Endothelial cell of umbilical vein (primary cell): ENCODE results near the gene FBH1. TPM values are rescaled to one million over a fixed set of nuclear protein-coding genes. Genes with fewer than 3 reads are reported as not detected.

Experiments used
- BruUV-seq: library from RNA; stranded (reverse); fragments of 400-500 nt; replicated peaks from 2 replicates; lab custom pipeline; 2021; lab: Mats Ljungman, UMichigan
- CTCF ChIA-PET: fragments of 300-600, 350-600 bp; sonication (Branson Sonifier 250); formaldehyde crosslinking; loops from one replicate; lab custom pipeline; 2021; ENCODE audit warnings: antibody characterized with exemption, inconsistent platforms; lab: Charles Lee
- POLR2A ChIA-PET: fragments of 300-600, 350-600 bp; sonication (Branson Sonifier 250); formaldehyde crosslinking; loops from one replicate; lab custom pipeline; 2021; ENCODE audit warnings: antibody characterized with exemption, inconsistent platforms; lab: Charles Lee
- DNase-seq: peaks from one replicate; pipeline ENCODE4 v3.0.0-alpha.2; 2011; ENCODE audit warnings: low read depth, low spot score
- FAIRE-seq: peaks from 2 replicates; lab custom pipeline; 2011; peaks lifted over from hg19 to GRCh38; lab: Jason Lieb, UNC
- H2AFZ ChIP-seq: 2 replicates; pipeline ENCODE4 v1.6.0; 2012; ENCODE audit warnings: low read depth, low read length, control low read depth, inconsistent platforms
- H3K27ac ChIP-seq: 2 replicates; pipeline ENCODE4 v1.5.1; 2011; ENCODE audit warnings: low read depth, mild to moderate bottlenecking, control low read depth, low read length, moderate library complexity; ENCODE audit not compliant: insufficient read depth
- H3K27me3 ChIP-seq, 2 experiments: 2 replicates each; pipeline versions ENCODE4 v1.6.0 to v1.6.1; 2011; ENCODE audit warnings: low read length in 2 of 2, mixed read lengths in 1 of 2; ENCODE audit not compliant: control insufficient read depth in 2 of 2, insufficient read depth in 2 of 2
- H3K36me3 ChIP-seq, 2 experiments: 2 replicates in 1 of 2; 3 replicates in 1 of 2; pipeline ENCODE4 v1.5.1; 2011; ENCODE audit warnings: low read length in 2 of 2, mild to moderate bottlenecking in 1 of 2, moderate library complexity in 1 of 2; ENCODE audit not compliant: control insufficient read depth in 2 of 2, insufficient read depth in 2 of 2; ENCODE audit errors: extremely low read depth in 1 of 2
- H3K4me1 ChIP-seq: 3 replicates; pipeline ENCODE4 v1.5.1; 2011; ENCODE audit warnings: mild to moderate bottlenecking, low read length; ENCODE audit not compliant: control insufficient read depth, insufficient read depth; ENCODE audit errors: extremely low read depth
- H3K4me2 ChIP-seq: 2 replicates; pipeline ENCODE4 v1.6.1; 2011; ENCODE audit warnings: low read length, control low read depth, mixed read lengths; ENCODE audit not compliant: insufficient read depth
- H3K4me3 ChIP-seq, 3 experiments: fragments of 200-600 bp in 1 of 3; sonication (generic), shearing (Covaris generic) in 1 of 3; replicated peaks in 1 of 3; 2 replicates each; pipeline ENCODE4 v1.5.1; 2011 to 2016; ENCODE audit warnings: control low read depth in 3 of 3, low read length in 3 of 3, mild to moderate bottlenecking in 2 of 3, inconsistent platforms in 1 of 3, low read depth in 1 of 3, moderate library complexity in 1 of 3; ENCODE audit not compliant: insufficient read depth in 1 of 3
- H3K79me2 ChIP-seq: 2 replicates; pipeline ENCODE4 v1.6.0; 2012; ENCODE audit warnings: low read length, inconsistent platforms; ENCODE audit not compliant: control insufficient read depth, insufficient read depth
- H3K9ac ChIP-seq: replicated peaks from 2 replicates; pipeline ENCODE3; 2011; ENCODE audit warnings: low read length, control low read depth; ENCODE audit not compliant: insufficient read depth; ENCODE audit errors: extremely low read depth
- H3K9me1 ChIP-seq: replicated peaks from 3 replicates; pipeline ENCODE4 v1.6.0; 2011; ENCODE audit warnings: mild to moderate bottlenecking, low read length; ENCODE audit not compliant: control insufficient read depth, insufficient read depth; ENCODE audit errors: extremely low read depth
- H3K9me3 ChIP-seq: replicated peaks from 2 replicates; pipeline ENCODE4 v1.5.1; 2012; ENCODE audit warnings: low read length, inconsistent platforms; ENCODE audit not compliant: control insufficient read depth, insufficient read depth
- H4K20me1 ChIP-seq: replicated peaks from 2 replicates; pipeline ENCODE3; 2011; ENCODE audit warnings: mild to moderate bottlenecking, low read length; ENCODE audit not compliant: control insufficient read depth, insufficient read depth; ENCODE audit errors: extremely low read depth
- EZH2 ChIP-seq: IDR thresholded peaks from 2 replicates; pipeline ENCODE4 v1.6.1; 2012; ENCODE audit warnings: borderline replicate concordance, low read depth, mild to moderate bottlenecking, moderate library complexity, low read length, inconsistent platforms; ENCODE audit not compliant: severe bottlenecking
- FOS ChIP-seq: IDR thresholded peaks from 2 replicates; pipeline ENCODE4 v1.6.1; 2011; ENCODE audit warnings: mild to moderate bottlenecking, low read length, moderate library complexity, borderline replicate concordance; ENCODE audit not compliant: insufficient read depth
- GATA2 ChIP-seq: IDR thresholded peaks from 2 replicates; pipeline ENCODE4 v1.7.0; 2011; ENCODE audit warnings: low read depth, mild to moderate bottlenecking, moderate library complexity, mixed read lengths, low read length; ENCODE audit not compliant: insufficient read length, insufficient read depth
- JUN ChIP-seq: IDR thresholded peaks from 2 replicates; pipeline ENCODE4 v1.6.1; 2011; ENCODE audit warnings: borderline replicate concordance, low read depth; ENCODE audit not compliant: insufficient read length, insufficient read depth
- MYC ChIP-seq: IDR thresholded peaks from one replicate; pipeline ENCODE4 v1.6.1; 2011; ENCODE audit warnings: mild to moderate bottlenecking, low read depth, low read length
- POLR2A ChIP-seq: IDR thresholded peaks from 2 replicates; pipeline ENCODE4 v1.6.1; 2012; ENCODE audit warnings: low read depth, mild to moderate bottlenecking, control low read depth, low read length
- POLR2AphosphoS5 ChIP-seq: IDR thresholded peaks from 2 replicates; pipeline ENCODE4 v1.6.1; 2012; ENCODE audit warnings: low read depth, mild to moderate bottlenecking, control low read depth, low read length, moderate library complexity; ENCODE audit not compliant: insufficient read depth
- dilution Hi-C: fragments of 300-500 bp; cut with MboI; formaldehyde crosslinking; loops from one replicate; pipeline ENCODE4 v1.15.0; 2019; ENCODE audit warnings: low sequenced_read_pairs; ENCODE audit not compliant: extremely low pct_ligation_motif_present
- intact Hi-C: fragments of 100-400 bp; cut with micrococcal nuclease; formaldehyde crosslinking; loops from one replicate; pipeline ENCODE4 v1.10.0; 2022
- polyA plus RNA-seq, 4 experiments: library from polyadenylated mRNA; depleted of rRNA in 3 of 4; stranded (reverse) in 3 of 4; unstranded in 1 of 4; fragments of >200 nt; gene quantifications; 2 replicates each; pipeline versions ENCODE4 v1.2.1 to v1.2.3, GENCODE V29; 2011 to 2012; ENCODE audit warnings: missing spikeins in 1 of 4
- total RNA-seq: library from RNA; stranded (reverse); gene quantifications from 2 replicates; pipeline ENCODE4 v1.2.3, GENCODE V29; 2021
- TF ChIP-seq, protein P1 (sequence below), 2 donors: IDR thresholded peaks; 1 replicate in 1 of 2; 2 replicates in 1 of 2; pipeline ENCODE4 v1.5.1; 2011; ENCODE audit warnings: low read length in 2 of 2, mild to moderate bottlenecking in 2 of 2, moderate library complexity in 2 of 2, control low read depth in 1 of 2, inconsistent platforms in 1 of 2, low read depth in 1 of 2; ENCODE audit not compliant: insufficient read depth in 1 of 2; ENCODE audit errors: extremely low read depth in 1 of 2
- TF ChIP-seq, protein P2 (sequence below): IDR thresholded peaks from 2 replicates; pipeline ENCODE4 v1.6.1; 2011; ENCODE audit not compliant: insufficient read depth, insufficient read length

FBH1 gene
- total and polyA plus RNA-seq, 2 donors (not counting 3 experiments of a cell fraction or from before 2014, with no cell fraction given): 71.4 to 97.0 TPM

DNA sequence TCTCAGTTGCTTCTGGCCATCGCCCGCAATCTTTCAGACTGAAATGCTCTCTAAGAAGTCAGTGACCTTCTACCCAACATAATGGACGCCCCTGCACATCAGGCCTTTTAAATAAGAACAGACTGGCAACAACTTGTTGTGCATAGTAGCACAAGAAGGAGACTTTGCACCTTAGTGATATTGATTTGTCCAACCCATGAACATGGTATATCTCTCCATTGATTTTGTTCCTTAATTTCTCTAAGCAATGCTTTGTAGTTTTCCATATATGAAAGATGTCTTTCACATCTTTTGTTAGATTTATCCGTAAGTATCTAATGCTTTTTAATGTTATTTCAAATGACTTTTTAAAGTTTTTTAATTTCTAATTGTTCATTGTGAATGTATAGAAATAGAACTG lies 83.0 kb downstream of the FBH1 start:
- no TSS peak for BruUV-seq
- Histone ChIP-seq H3K9me3 (no peaks in the 10 kb centered on the region), H3K4me2 (no peak overlapping the region), H3K79me2 (peaks cover 48% of the 10 kb centered on the region), H3K27ac (no peak overlapping the region), H4K20me1 (no peaks in the 10 kb centered on the region), H3K27me3 (no peaks in the 10 kb centered on the region), H2AFZ (no peak overlapping the region), H3K4me3 (no peak overlapping the region), H3K9me1 (no peaks in the 10 kb centered on the region), H3K9ac (no peak overlapping the region), H3K4me1 (peaks cover 42% of the 10 kb centered on the region), H3K36me3 (peaks cover 0 to 2% of the 10 kb centered on the region in 2 experiments)
- TF ChIP-seq MYC (no peak), POLR2AphosphoS5 (no peak), EZH2 (no peak), GATA2 (no peak), FOS (no peak), JUN (no peak), POLR2A (no peak)
- TF ChIP-seq, protein P1, sequence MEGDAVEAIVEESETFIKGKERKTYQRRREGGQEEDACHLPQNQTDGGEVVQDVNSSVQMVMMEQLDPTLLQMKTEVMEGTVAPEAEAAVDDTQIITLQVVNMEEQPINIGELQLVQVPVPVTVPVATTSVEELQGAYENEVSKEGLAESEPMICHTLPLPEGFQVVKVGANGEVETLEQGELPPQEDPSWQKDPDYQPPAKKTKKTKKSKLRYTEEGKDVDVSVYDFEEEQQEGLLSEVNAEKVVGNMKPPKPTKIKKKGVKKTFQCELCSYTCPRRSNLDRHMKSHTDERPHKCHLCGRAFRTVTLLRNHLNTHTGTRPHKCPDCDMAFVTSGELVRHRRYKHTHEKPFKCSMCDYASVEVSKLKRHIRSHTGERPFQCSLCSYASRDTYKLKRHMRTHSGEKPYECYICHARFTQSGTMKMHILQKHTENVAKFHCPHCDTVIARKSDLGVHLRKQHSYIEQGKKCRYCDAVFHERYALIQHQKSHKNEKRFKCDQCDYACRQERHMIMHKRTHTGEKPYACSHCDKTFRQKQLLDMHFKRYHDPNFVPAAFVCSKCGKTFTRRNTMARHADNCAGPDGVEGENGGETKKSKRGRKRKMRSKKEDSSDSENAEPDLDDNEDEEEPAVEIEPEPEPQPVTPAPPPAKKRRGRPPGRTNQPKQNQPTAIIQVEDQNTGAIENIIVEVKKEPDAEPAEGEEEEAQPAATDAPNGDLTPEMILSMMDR (IDR thresholded peaks at IDR 0.05; ENCODE audit: extremely low read depth in 1 of 2, insufficient read depth in 1 of 2, low read depth in 1 of 2, low read length in 2 of 2): no peak
- TF ChIP-seq, protein P2, sequence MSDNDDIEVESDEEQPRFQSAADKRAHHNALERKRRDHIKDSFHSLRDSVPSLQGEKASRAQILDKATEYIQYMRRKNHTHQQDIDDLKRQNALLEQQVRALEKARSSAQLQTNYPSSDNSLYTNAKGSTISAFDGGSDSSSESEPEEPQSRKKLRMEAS: no peak
- dilution Hi-C loops (loop anchor here (25.0 kb wide), 1 partner anchor 114 kb away; the partner anchor contains the start of gene RBM17), intact Hi-C loops (loop anchor here (10.0 kb wide), 3 partner anchors 112 to 752 kb away; partner anchors contain the start of genes GDI2 and RBM17)
- FAIRE-seq (no peak), DNase-seq (no peak)
- CTCF ChIA-PET: no interaction called here
- POLR2A ChIA-PET: no interaction called here
